Liver (tissue), 9 donors: ENCODE data around the gene HMHB1. TPM values are rescaled to one million over a fixed set of nuclear protein-coding genes. Genes with fewer than 3 reads are reported as not detected.

ENCODE experiments used
- DNase-seq: peaks from one replicate; pipeline ENCODE4 v3.0.0-alpha.2; 2017; ENCODE audit warnings: low spot score
- H3K27ac ChIP-seq, 2 donors: one replicate each; pipeline ENCODE4 v1.7.0; 2013; ENCODE audit warnings: inconsistent platforms in 2 of 2, low read length in 2 of 2, control low read depth in 1 of 2, low read depth in 1 of 2, mild to moderate bottlenecking in 1 of 2
- H3K27me3 ChIP-seq, 4 donors: one replicate each; pipeline versions ENCODE4 v1.6.1 to v1.7.0; 2013; ENCODE audit warnings: low read length in 3 of 4, inconsistent platforms in 1 of 4, mild to moderate bottlenecking in 1 of 4, moderate library complexity in 1 of 4; ENCODE audit not compliant: control insufficient read depth in 4 of 4, insufficient read depth in 4 of 4
- H3K36me3 ChIP-seq, 4 donors: one replicate each; pipeline versions ENCODE4 v1.6.1 to v1.7.0; 2013; ENCODE audit warnings: low read length in 3 of 4, mild to moderate bottlenecking in 3 of 4, low read depth in 1 of 4, moderate library complexity in 1 of 4; ENCODE audit not compliant: control insufficient read depth in 4 of 4, insufficient read depth in 3 of 4
- H3K4me1 ChIP-seq, 4 donors: one replicate each; pipeline versions ENCODE4 v1.6.1 to v1.7.0; 2013; ENCODE audit warnings: low read length in 3 of 4, mild to moderate bottlenecking in 3 of 4, moderate library complexity in 1 of 4; ENCODE audit not compliant: control insufficient read depth in 4 of 4, insufficient read depth in 4 of 4
- H3K4me3 ChIP-seq, 3 donors: one replicate each; pipeline versions ENCODE4 v1.6.1 to v1.7.0; 2013; ENCODE audit warnings: low read length in 3 of 3, control low read depth in 1 of 3, low read depth in 1 of 3, mild to moderate bottlenecking in 1 of 3
- H3K9ac ChIP-seq, 2 donors: one replicate each; pipeline ENCODE4 v1.7.0; 2013; ENCODE audit warnings: low read length in 2 of 2, mild to moderate bottlenecking in 2 of 2, moderate library complexity in 2 of 2, control low read depth in 1 of 2, low read depth in 1 of 2
- H3K9me3 ChIP-seq, 4 donors: one replicate each; pipeline versions ENCODE4 v1.6.1 to v1.7.0; 2013; ENCODE audit warnings: low read length in 3 of 4; ENCODE audit not compliant: control insufficient read depth in 4 of 4
- EGR1 ChIP-seq, 2 donors: IDR thresholded peaks; 2 replicates each; pipeline ENCODE4 v1.6.1; 2016 to 2018; ENCODE audit warnings: antibody characterized with exemption in 2 of 2, low read depth in 2 of 2
- FOXA1 ChIP-seq: IDR thresholded peaks from 2 replicates; pipeline ENCODE4 v1.6.1; 2016; ENCODE audit warnings: antibody characterized with exemption
- FOXA2 ChIP-seq: IDR thresholded peaks from 2 replicates; pipeline ENCODE4 v1.6.1; 2016; ENCODE audit warnings: antibody characterized with exemption
- GABPA ChIP-seq, 2 donors: IDR thresholded peaks in 1 of 2; conservative IDR thresholded peaks in 1 of 2; 2 replicates each; pipeline ENCODE4 v1.6.1; 2016; ENCODE audit warnings: antibody characterized with exemption in 2 of 2, mild to moderate bottlenecking in 1 of 2, moderate library complexity in 1 of 2
- HNF4A ChIP-seq, 2 donors: conservative IDR thresholded peaks; 2 replicates each; pipeline ENCODE4 v1.6.1; 2016; ENCODE audit warnings: antibody characterized with exemption in 2 of 2, mild to moderate bottlenecking in 2 of 2
- HNF4G ChIP-seq: IDR thresholded peaks from 2 replicates; pipeline ENCODE4 v1.6.1; 2016; ENCODE audit warnings: antibody characterized with exemption
- JUND ChIP-seq, 2 donors: IDR thresholded peaks; 2 replicates each; pipeline ENCODE4 v1.6.1; 2016; ENCODE audit warnings: antibody characterized with exemption in 2 of 2
- NR2F2 ChIP-seq: IDR thresholded peaks from 2 replicates; pipeline ENCODE4 v1.6.1; 2016; ENCODE audit warnings: antibody characterized with exemption
- RAD21 ChIP-seq, 2 donors: IDR thresholded peaks; 2 replicates each; pipeline ENCODE4 v1.6.1; 2016; ENCODE audit warnings: antibody characterized with exemption in 2 of 2, mild to moderate bottlenecking in 2 of 2
- RXRA ChIP-seq, 2 donors: IDR thresholded peaks; 2 replicates each; pipeline ENCODE4 v1.6.1; 2017 to 2018; ENCODE audit warnings: antibody characterized with exemption in 2 of 2, mild to moderate bottlenecking in 1 of 2
- SP1 ChIP-seq: IDR thresholded peaks from 2 replicates; pipeline ENCODE4 v1.6.1; 2018; ENCODE audit warnings: antibody characterized with exemption, mild to moderate bottlenecking
- TAF1 ChIP-seq: conservative IDR thresholded peaks from 2 replicates; pipeline ENCODE4 v1.6.1; 2016; ENCODE audit warnings: antibody characterized with exemption, mild to moderate bottlenecking
- YY1 ChIP-seq: IDR thresholded peaks from 2 replicates; pipeline ENCODE4 v1.6.1; 2016; ENCODE audit warnings: antibody characterized with exemption, mild to moderate bottlenecking
- WGBS: extraction: QIAGEN DNeasy Blood & Tissue Kit; methylation state at CpG from one replicate; pipeline ENCODE4 v1.1.7; 2013; 5-methylcytosine and 5-hydroxymethylcytosine counted together
- polyA plus RNA-seq, 2 donors: library from polyadenylated mRNA; stranded (reverse) in 1 of 2; unstranded in 1 of 2; fragments of 200-250 nt in 1 of 2; fragments of >200 nt in 1 of 2; fragmentation: Nextera tagmentation in 1 of 2; extraction: Ambion mirVana in 1 of 2; gene quantifications; one replicate each; pipeline versions ENCODE4 v1.2.1 to v1.2.3, GENCODE V29; 2013 to 2015
- total RNA-seq, 2 donors: library from RNA; depleted of rRNA; stranded (reverse); fragments of >200 nt; gene quantifications; one replicate each; pipeline ENCODE4 v1.2.3, GENCODE V29; 2014
- TF ChIP-seq, protein P1 (sequence below): fragments of 150-350 bp; IDR thresholded peaks from 2 replicates; pipeline ENCODE4 v1.5.1; 2017; ENCODE audit warnings: improper control_type of control experiment, low read depth, low read length; ENCODE audit not compliant: missing input control
- TF ChIP-seq, protein P2 (sequence below): IDR thresholded peaks from 2 replicates; pipeline ENCODE4 v1.6.1; 2016; ENCODE audit warnings: antibody characterized with exemption
- TF ChIP-seq, protein P3 (sequence below): IDR thresholded peaks from 2 replicates; pipeline ENCODE4 v1.6.1; 2016; ENCODE audit warnings: antibody characterized with exemption, mild to moderate bottlenecking
- TF ChIP-seq, protein P4 (sequence below): IDR thresholded peaks from 2 replicates; pipeline ENCODE4 v1.6.1; 2016; ENCODE audit warnings: antibody characterized with exemption
- donor health status: healthy.
- donor health status: healthy.
- donor health status: healthy.
- donor health status: healthy.
- donor health status: healthy.

Gene HMHB1
- total and polyA plus RNA-seq, 4 donors = not detected

GRCh38 chr5:143767162-143767561 is 44.8 kb upstream of the HMHB1 start:
- no peaks in the 10 kb centered on the region for H3K27me3 ChIP-seq
- H3K9ac ChIP-seq = no peak overlapping the region
- no peaks in the 10 kb centered on the region for H3K36me3 ChIP-seq
- no peaks in the 10 kb centered on the region for H3K4me1 ChIP-seq
- no peak overlapping the region for H3K4me3 ChIP-seq
- TF ChIP-seq, protein P1, sequence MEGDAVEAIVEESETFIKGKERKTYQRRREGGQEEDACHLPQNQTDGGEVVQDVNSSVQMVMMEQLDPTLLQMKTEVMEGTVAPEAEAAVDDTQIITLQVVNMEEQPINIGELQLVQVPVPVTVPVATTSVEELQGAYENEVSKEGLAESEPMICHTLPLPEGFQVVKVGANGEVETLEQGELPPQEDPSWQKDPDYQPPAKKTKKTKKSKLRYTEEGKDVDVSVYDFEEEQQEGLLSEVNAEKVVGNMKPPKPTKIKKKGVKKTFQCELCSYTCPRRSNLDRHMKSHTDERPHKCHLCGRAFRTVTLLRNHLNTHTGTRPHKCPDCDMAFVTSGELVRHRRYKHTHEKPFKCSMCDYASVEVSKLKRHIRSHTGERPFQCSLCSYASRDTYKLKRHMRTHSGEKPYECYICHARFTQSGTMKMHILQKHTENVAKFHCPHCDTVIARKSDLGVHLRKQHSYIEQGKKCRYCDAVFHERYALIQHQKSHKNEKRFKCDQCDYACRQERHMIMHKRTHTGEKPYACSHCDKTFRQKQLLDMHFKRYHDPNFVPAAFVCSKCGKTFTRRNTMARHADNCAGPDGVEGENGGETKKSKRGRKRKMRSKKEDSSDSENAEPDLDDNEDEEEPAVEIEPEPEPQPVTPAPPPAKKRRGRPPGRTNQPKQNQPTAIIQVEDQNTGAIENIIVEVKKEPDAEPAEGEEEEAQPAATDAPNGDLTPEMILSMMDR = no peak
- TF ChIP-seq, protein P2, sequence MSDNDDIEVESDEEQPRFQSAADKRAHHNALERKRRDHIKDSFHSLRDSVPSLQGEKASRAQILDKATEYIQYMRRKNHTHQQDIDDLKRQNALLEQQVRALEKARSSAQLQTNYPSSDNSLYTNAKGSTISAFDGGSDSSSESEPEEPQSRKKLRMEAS = no peak
- WGBS = 89% methylated on average over 3 of the region's 3 CpGs
- H3K27ac ChIP-seq = no peak overlapping the region
- DNase-seq = no peak
- no peaks in the 10 kb centered on the region for H3K9me3 ChIP-seq

DNA sequence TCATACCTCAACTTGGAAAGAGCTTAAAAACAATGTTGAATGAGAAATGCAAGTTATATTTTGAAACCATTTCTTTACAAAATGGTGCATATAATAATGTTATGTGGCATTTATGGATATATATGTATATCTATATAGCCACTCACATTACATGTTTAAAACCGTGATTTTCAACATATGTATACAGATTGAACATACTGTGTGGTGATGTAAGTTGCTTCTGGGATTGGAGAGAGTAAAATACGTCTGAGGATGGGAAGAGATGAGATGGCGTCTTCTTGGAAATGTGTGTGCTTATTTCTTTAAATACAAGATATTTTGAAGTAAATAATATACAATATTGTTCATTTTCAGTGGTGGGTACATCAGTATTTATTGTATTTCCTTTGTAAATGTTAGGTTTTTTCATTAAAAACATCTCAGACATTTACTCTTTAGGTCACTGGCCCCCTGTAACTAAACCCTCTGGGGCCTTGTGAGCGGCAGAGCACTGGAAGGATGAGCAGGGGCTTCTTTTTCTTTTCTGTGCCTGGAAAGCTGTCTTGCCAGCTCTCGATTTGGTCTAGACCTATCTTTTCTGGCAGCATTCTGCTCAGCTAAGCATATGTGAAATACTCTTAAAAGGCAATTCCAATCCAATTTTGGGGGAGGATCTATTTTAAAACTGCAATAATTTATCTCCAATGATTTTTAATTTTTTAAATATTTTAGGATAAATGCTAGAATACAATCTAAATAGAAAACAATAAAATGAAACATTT is 42.8 kb upstream of the HMHB1 start:
- Histone ChIP-seq H3K9ac (no peak overlapping the region), H3K27ac (no peak overlapping the region), H3K4me1 (no peaks in the 10 kb centered on the region), H3K9me3 (no peaks in the 10 kb centered on the region), H3K27me3 (no peaks in the 10 kb centered on the region), H3K36me3 (no peaks in the 10 kb centered on the region), H3K4me3 (no peak overlapping the region)
- 83% methylated on average over 5 of the region's 5 CpGs for WGBS
- no peak for DNase-seq
- TF ChIP-seq JUND (IDR thresholded peaks at IDR 0.05) = no peak
- TF ChIP-seq HNF4G = no peak
- no peak for TF ChIP-seq FOXA2
- TF ChIP-seq, protein P3, sequence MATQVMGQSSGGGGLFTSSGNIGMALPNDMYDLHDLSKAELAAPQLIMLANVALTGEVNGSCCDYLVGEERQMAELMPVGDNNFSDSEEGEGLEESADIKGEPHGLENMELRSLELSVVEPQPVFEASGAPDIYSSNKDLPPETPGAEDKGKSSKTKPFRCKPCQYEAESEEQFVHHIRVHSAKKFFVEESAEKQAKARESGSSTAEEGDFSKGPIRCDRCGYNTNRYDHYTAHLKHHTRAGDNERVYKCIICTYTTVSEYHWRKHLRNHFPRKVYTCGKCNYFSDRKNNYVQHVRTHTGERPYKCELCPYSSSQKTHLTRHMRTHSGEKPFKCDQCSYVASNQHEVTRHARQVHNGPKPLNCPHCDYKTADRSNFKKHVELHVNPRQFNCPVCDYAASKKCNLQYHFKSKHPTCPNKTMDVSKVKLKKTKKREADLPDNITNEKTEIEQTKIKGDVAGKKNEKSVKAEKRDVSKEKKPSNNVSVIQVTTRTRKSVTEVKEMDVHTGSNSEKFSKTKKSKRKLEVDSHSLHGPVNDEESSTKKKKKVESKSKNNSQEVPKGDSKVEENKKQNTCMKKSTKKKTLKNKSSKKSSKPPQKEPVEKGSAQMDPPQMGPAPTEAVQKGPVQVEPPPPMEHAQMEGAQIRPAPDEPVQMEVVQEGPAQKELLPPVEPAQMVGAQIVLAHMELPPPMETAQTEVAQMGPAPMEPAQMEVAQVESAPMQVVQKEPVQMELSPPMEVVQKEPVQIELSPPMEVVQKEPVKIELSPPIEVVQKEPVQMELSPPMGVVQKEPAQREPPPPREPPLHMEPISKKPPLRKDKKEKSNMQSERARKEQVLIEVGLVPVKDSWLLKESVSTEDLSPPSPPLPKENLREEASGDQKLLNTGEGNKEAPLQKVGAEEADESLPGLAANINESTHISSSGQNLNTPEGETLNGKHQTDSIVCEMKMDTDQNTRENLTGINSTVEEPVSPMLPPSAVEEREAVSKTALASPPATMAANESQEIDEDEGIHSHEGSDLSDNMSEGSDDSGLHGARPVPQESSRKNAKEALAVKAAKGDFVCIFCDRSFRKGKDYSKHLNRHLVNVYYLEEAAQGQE = no peak
- TF ChIP-seq NR2F2 = no peak
- TF ChIP-seq, protein P1 = no peak
- no peak for TF ChIP-seq EGR1 (IDR thresholded peaks at IDR 0.05; ENCODE audit: low read depth in 2 of 2)
- TF ChIP-seq YY1 = no peak
- no peak for TF ChIP-seq RXRA (IDR thresholded peaks at IDR 0.05)
- no peak for TF ChIP-seq FOXA1
- no peak for TF ChIP-seq SP1
- TF ChIP-seq, protein P4, sequence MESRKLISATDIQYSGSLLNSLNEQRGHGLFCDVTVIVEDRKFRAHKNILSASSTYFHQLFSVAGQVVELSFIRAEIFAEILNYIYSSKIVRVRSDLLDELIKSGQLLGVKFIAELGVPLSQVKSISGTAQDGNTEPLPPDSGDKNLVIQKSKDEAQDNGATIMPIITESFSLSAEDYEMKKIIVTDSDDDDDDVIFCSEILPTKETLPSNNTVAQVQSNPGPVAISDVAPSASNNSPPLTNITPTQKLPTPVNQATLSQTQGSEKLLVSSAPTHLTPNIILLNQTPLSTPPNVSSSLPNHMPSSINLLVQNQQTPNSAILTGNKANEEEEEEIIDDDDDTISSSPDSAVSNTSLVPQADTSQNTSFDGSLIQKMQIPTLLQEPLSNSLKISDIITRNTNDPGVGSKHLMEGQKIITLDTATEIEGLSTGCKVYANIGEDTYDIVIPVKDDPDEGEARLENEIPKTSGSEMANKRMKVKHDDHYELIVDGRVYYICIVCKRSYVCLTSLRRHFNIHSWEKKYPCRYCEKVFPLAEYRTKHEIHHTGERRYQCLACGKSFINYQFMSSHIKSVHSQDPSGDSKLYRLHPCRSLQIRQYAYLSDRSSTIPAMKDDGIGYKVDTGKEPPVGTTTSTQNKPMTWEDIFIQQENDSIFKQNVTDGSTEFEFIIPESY = no peak
- no peak for TF ChIP-seq HNF4A (conservative IDR thresholded peaks at IDR 0.05)
- no peak for TF ChIP-seq RAD21 (IDR thresholded peaks at IDR 0.05)
- TF ChIP-seq GABPA (IDR thresholded peaks at IDR 0.05 in 1 of 2, conservative IDR thresholded peaks at IDR 0.05 in 1 of 2) = no peak
- TF ChIP-seq, protein P2 = no peak
- TF ChIP-seq TAF1 = no peak
